GM12872 (cell line): ENCODE results near the gene ZNF326.

ENCODE experiments used
- TF ChIP-seq, protein P1 (sequence below): IDR thresholded peaks from 3 replicates; pipeline ENCODE4 v1.5.1; 2011; ENCODE audit warnings: low read depth, mild to moderate bottlenecking, low read length, moderate library complexity; ENCODE audit not compliant: insufficient read depth

ZNF326 gene

GRCh38 chr1:90048043-90048442 is 53.1 kb downstream of the ZNF326 start:
- TF ChIP-seq, protein P1, sequence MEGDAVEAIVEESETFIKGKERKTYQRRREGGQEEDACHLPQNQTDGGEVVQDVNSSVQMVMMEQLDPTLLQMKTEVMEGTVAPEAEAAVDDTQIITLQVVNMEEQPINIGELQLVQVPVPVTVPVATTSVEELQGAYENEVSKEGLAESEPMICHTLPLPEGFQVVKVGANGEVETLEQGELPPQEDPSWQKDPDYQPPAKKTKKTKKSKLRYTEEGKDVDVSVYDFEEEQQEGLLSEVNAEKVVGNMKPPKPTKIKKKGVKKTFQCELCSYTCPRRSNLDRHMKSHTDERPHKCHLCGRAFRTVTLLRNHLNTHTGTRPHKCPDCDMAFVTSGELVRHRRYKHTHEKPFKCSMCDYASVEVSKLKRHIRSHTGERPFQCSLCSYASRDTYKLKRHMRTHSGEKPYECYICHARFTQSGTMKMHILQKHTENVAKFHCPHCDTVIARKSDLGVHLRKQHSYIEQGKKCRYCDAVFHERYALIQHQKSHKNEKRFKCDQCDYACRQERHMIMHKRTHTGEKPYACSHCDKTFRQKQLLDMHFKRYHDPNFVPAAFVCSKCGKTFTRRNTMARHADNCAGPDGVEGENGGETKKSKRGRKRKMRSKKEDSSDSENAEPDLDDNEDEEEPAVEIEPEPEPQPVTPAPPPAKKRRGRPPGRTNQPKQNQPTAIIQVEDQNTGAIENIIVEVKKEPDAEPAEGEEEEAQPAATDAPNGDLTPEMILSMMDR = no peak

- TF ChIP-seq, protein P1 = no peak
These were observed 72.5 kb downstream of the ZNF326 start for GRCh38 chr1:90067194-90067931.

- TF ChIP-seq, protein P1 = no peak
These were observed 73.8 kb downstream of the ZNF326 start for GRCh38 chr1:90068611-90069280.

- TF ChIP-seq, protein P1 = no peak
These were observed 79.2 kb downstream of the ZNF326 start for GRCh38 chr1:90074137-90074536.

- TF ChIP-seq, protein P1 = no peak
These were observed 79.7 kb downstream of the ZNF326 start for GRCh38 chr1:90074566-90074965.

GRCh38 chr1:90074970-90075391 is 80.1 kb downstream of the ZNF326 start:
- TF ChIP-seq, protein P1 = no peak

DNA sequence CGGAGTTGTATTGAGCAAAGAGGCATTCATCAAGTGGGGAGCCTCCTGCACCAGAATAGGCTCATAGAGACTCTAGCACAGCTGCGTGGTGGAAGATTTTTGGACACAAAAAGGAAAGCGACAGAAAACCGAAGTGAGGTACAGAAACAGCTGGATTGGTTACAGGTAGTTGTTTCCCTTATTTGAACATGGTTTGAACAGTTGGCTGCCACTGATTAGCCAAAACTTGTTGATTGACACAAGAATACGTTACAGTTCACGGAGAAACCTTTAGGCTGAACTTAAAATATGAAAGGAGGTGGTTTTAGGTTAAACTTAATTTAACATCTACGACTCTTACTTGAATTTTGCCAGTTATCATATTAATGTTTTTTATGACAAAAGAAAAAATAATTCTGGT is 89.1 kb downstream of the ZNF326 start:
- TF ChIP-seq, protein P1 = no peak
